Thoracic aorta (tissue), 2 donors: ENCODE measurements around the gene SLC6A20. TPM values are rescaled to one million over a fixed set of nuclear protein-coding genes. Genes with fewer than 3 reads are reported as not detected.

Experiments
- ATAC-seq: fragments of 150-250 bp; one replicate; pipeline ENCODE4 v1.8.0; 2017; ENCODE audit warnings: low read depth; ENCODE audit not compliant: insufficient number of reproducible peaks, low FRiP score
- DNase-seq: peaks from one replicate; pipeline ENCODE4 v3.0.0-alpha.2; 2020; ENCODE audit warnings: low spot score
- H3K27ac ChIP-seq, 2 donors: fragments of 200-600 bp; sonication (generic); 1 replicate in 1 of 2; 2 replicates in 1 of 2; pipeline ENCODE4 v1.5.1; 2016; ENCODE audit warnings: mild to moderate bottlenecking in 2 of 2, moderate library complexity in 2 of 2
- H3K27me3 ChIP-seq: fragments of 200-600 bp; sonication (generic); replicated peaks from 2 replicates; pipeline ENCODE4 v1.6.0; 2016; ENCODE audit warnings: mild to moderate bottlenecking; ENCODE audit not compliant: insufficient read depth
- H3K36me3 ChIP-seq: fragments of 200-600 bp; sonication (generic); one replicate; pipeline ENCODE4 v1.5.1; 2016
- H3K4me1 ChIP-seq, 2 donors: fragments of 200-600 bp; sonication (generic); 1 replicate in 1 of 2; 2 replicates in 1 of 2; pipeline versions ENCODE4 v1.5.1 to v1.6.0; 2016; ENCODE audit warnings: low read depth in 2 of 2, mild to moderate bottlenecking in 1 of 2; ENCODE audit not compliant: control insufficient read depth in 1 of 2
- H3K4me3 ChIP-seq: fragments of 200-600 bp; sonication (generic); 2 replicates; pipeline ENCODE4 v1.5.1; 2016; ENCODE audit warnings: mild to moderate bottlenecking
- H3K9me3 ChIP-seq: fragments of 200-600 bp; sonication (generic); 2 replicates; pipeline ENCODE4 v1.5.1; 2016
- total RNA-seq, 2 donors: library from RNA; depleted of rRNA; stranded (reverse); fragments of >200 nt; gene quantifications; one replicate each; pipeline versions ENCODE4 v1.1.0 to v1.2.3, GENCODE V29; 2016
- TF ChIP-seq, protein P1 (sequence below): fragments of 200-600 bp; sonication (generic); IDR thresholded peaks from one replicate; pipeline ENCODE4 v1.5.1; 2019; ENCODE audit warnings: antibody characterized with exemption

The SLC6A20 gene
- total RNA-seq, 2 donors from 2014 or later, result 0.28 TPM; not detected in 1

DNA sequence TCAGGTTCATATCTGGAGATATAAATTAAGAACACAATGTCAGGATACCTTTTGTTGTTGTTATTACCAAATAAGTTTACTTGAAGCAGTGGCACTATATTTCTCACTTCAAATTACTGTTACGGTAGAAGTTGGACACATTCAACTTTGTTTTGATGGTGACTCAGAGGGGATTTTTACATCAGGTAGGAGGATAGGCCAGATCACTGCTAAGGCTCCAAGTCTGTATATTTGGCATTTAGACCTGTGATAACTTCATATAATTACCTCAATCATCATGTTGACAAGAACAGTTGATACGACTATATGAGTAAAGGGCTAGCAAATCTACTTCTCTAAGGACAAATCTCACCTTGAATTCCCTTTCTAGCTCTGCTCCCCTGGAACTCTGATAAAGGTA lies 30.0 kb upstream of the SLC6A20 start:
- H3K4me3 ChIP-seq, result no peak overlapping the region
- no peaks in the 10 kb centered on the region for H3K27me3 ChIP-seq
- no peaks in the 10 kb centered on the region for H3K9me3 ChIP-seq
- H3K27ac ChIP-seq, result no peak overlapping the region
- H3K36me3 ChIP-seq, result peaks cover 34% of the 10 kb centered on the region
- DNase-seq, result no peak
- ATAC-seq, result no peak
- no peaks in the 10 kb centered on the region for H3K4me1 ChIP-seq
- TF ChIP-seq, protein P1, sequence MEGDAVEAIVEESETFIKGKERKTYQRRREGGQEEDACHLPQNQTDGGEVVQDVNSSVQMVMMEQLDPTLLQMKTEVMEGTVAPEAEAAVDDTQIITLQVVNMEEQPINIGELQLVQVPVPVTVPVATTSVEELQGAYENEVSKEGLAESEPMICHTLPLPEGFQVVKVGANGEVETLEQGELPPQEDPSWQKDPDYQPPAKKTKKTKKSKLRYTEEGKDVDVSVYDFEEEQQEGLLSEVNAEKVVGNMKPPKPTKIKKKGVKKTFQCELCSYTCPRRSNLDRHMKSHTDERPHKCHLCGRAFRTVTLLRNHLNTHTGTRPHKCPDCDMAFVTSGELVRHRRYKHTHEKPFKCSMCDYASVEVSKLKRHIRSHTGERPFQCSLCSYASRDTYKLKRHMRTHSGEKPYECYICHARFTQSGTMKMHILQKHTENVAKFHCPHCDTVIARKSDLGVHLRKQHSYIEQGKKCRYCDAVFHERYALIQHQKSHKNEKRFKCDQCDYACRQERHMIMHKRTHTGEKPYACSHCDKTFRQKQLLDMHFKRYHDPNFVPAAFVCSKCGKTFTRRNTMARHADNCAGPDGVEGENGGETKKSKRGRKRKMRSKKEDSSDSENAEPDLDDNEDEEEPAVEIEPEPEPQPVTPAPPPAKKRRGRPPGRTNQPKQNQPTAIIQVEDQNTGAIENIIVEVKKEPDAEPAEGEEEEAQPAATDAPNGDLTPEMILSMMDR, result no peak

DNA sequence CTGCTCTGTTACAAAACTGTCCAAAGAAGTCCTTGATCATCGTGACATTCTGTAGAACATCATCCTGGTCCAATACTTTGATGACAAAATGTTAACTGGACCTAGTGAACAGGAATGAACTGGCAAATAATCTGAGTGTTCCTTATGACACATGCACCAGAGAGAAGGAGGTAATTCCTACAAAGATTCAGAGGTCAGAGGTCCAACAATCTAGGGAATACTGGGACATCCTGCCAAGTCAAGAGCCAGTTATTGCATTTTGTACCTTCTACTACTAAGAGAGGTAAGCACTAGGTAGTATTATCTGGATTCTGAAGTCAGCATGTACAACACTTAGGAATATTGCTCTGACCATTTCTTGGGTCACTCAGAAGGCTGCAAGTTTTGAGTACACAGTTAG lies 24.8 kb upstream of the SLC6A20 start:
- TF ChIP-seq, protein P1, result no peak
- DNase-seq (no peak), ATAC-seq (no peak)
- Histone ChIP-seq H3K4me3 (no peak overlapping the region), H3K27me3 (no peaks in the 10 kb centered on the region), H3K4me1 (peaks cover 10 to 15% of the 10 kb centered on the region in 2 donors), H3K27ac (no peak overlapping the region), H3K36me3 (peaks cover 16% of the 10 kb centered on the region), H3K9me3 (no peaks in the 10 kb centered on the region)

DNA sequence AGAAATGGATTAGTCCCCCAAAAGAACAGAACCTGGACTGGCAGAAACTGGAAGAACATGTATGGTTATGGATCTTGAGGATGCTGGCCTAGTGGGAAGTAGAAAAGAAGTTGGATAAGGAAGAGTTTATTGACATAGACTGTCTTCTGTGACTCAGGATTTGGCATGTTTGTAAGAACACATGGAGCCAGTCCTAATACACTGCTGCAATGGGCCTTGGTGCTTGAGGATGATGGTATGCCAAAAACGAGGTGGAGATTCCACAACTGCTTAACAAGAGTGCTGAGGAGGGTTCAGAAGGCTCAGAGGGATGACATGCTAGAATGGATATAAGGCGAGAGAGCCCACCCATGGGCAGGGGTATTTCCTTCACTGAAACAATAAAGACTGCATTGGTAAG lies 23.2 kb upstream of the SLC6A20 start:
- peaks cover 10 to 15% of the 10 kb centered on the region in 2 donors for H3K4me1 ChIP-seq
- H3K9me3 ChIP-seq, result no peaks in the 10 kb centered on the region
- ATAC-seq (no peak), DNase-seq (no peak)
- no peak overlapping the region for H3K4me3 ChIP-seq
- peak overlapping the region in 1 of 2 donors; percentile 38 for H3K27ac ChIP-seq
- no peaks in the 10 kb centered on the region for H3K27me3 ChIP-seq
- H3K36me3 ChIP-seq, result peaks cover 8% of the 10 kb centered on the region
- TF ChIP-seq, protein P1, result no peak

DNA sequence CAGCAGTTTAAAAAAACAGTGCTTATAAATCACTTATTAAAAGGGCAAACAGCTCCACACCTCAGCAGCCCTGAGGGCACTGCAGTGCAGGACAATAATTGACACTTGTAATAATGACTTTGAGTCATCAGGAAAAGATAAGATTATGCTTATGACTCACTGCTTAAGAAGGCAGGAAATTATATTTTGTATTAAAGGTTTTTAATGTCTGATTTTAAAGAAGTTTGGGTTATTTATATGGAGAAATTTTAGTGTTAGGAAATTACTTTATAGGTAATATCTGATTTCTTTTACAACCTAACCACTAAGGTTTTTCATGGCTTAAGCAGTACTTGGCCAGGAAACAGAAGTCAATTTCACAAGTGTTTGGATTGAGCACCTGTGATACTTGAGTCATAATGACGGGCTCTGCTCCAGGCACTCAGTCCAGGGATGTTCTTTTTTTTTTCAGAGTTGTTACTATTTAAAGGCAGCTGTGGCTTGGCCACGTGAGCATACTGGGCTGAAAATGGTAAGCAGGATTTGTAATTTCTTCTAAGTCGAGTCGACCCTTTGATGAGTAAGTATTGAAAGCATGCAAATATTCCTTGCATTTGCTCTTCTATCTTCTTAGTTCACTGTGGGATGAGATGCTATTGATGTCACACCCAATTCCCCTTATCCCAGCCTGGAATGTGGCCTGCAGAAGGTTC lies 21.6 kb upstream of the SLC6A20 start:
- DNase-seq, result no peak
- Histone ChIP-seq H3K9me3 (no peaks in the 10 kb centered on the region), H3K27me3 (no peaks in the 10 kb centered on the region), H3K27ac (peak overlapping the region in 1 of 2 donors; percentile 38), H3K36me3 (peaks cover 6% of the 10 kb centered on the region), H3K4me3 (no peak overlapping the region), H3K4me1 (peaks cover 10 to 15% of the 10 kb centered on the region in 2 donors)
- ATAC-seq, result peak; percentile 69
- TF ChIP-seq, protein P1, result no peak

DNA sequence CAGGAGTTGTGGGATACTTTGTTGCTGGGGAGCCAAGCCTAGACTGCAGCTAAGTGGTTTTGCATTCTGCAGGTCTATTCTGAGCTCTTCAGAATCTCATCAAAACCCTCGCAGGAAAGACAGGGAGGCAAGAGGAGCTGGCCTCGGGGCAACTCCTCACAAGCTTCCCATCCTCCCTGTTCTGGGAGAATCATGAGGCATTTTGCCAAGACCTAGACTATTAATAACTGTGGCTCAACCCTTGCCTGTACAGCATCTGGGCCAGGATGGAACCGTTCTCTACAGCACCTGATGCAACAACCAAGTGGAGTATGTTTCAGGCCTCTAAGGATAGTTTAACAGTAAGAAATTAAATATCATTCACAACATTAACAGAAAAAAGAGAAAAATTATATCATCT lies 20.2 kb upstream of the SLC6A20 start:
- Histone ChIP-seq H3K4me3 (no peak overlapping the region), H3K36me3 (peaks cover 6% of the 10 kb centered on the region), H3K27ac (no peak overlapping the region), H3K9me3 (no peaks in the 10 kb centered on the region), H3K27me3 (no peaks in the 10 kb centered on the region), H3K4me1 (peaks cover 10 to 15% of the 10 kb centered on the region in 2 donors)
- no peak for ATAC-seq
- no peak for DNase-seq
- TF ChIP-seq, protein P1, result no peak
